Gastroesophageal sphincter (tissue), 4 donors: ENCODE results near the gene SHH. TPM values are rescaled to one million over a fixed set of nuclear protein-coding genes. Genes with fewer than 3 reads are reported as not detected.

Experiments used
- ATAC-seq: fragments of 150-250 bp; one replicate; pipeline ENCODE4 v1.9.1; 2016; ENCODE audit warnings: mild to moderate bottlenecking, moderate library complexity
- H3K27ac ChIP-seq, 4 donors: fragments of 200-600 bp; sonication (generic) in 3 of 4; 1 replicate in 3 of 4; 2 replicates in 1 of 4; pipeline ENCODE4 v1.5.1; 2016 to 2019
- H3K27me3 ChIP-seq: fragments of 200-600 bp; sonication (generic); one replicate; pipeline ENCODE4 v1.5.1; 2019
- H3K36me3 ChIP-seq, 2 donors: fragments of 200-600 bp; sonication (generic); one replicate each; pipeline ENCODE4 v1.5.1; 2019; ENCODE audit warnings: control low read depth in 1 of 2
- H3K4me1 ChIP-seq, 3 donors: fragments of 200-600 bp; sonication (generic); 1 replicate in 2 of 3; 2 replicates in 1 of 3; pipeline ENCODE4 v1.5.1; 2016 to 2019; ENCODE audit warnings: control low read depth in 2 of 3
- H3K4me3 ChIP-seq, 2 donors: fragments of 200-600 bp; sonication (generic); one replicate each; pipeline ENCODE4 v1.5.1; 2019; ENCODE audit warnings: mild to moderate bottlenecking in 1 of 2, moderate library complexity in 1 of 2
- H3K9me3 ChIP-seq, 3 donors: fragments of 200-600 bp; sonication (generic); one replicate each; pipeline ENCODE4 v1.5.1; 2017 to 2019; ENCODE audit warnings: control low read depth in 2 of 3
- CTCF ChIP-seq, 4 experiments: fragments of 200-600 bp in 2 of 4; fragments of 450-650 bp in 2 of 4; sonication (generic) in 1 of 4; IDR thresholded peaks; one replicate each; pipeline ENCODE4 v1.5.1; 2017 to 2019; ENCODE audit warnings: antibody characterized with exemption in 4 of 4, mild to moderate bottlenecking in 2 of 4, moderate library complexity in 2 of 4
- EP300 ChIP-seq: sonication (generic); formaldehyde crosslinking; IDR thresholded peaks from one replicate; pipeline ENCODE4 v1.6.1; 2017; ENCODE audit warnings: antibody characterized with exemption, mild to moderate bottlenecking
- POLR2A ChIP-seq, 2 donors: fragments of 450-650 bp; IDR thresholded peaks; one replicate each; pipeline ENCODE4 v1.6.1; 2017; ENCODE audit warnings: antibody characterized with exemption in 2 of 2, mild to moderate bottlenecking in 2 of 2, moderate library complexity in 1 of 2
- POLR2AphosphoS5 ChIP-seq: sonication (generic); formaldehyde crosslinking; IDR thresholded peaks from one replicate; pipeline ENCODE4 v1.6.1; 2017; ENCODE audit warnings: antibody characterized with exemption
- WGBS, 2 donors: methylation state at CpG; one replicate each; pipeline ENCODE4 v1.1.5; 2018; ENCODE audit warnings: low coverage in 1 of 2; 5-methylcytosine and 5-hydroxymethylcytosine counted together
- total RNA-seq, 4 donors: library from RNA; depleted of rRNA; stranded (reverse); fragments of >200 nt; gene quantifications; one replicate each; pipeline ENCODE4 v1.1.0, GENCODE V29; 2016

SHH gene
- total RNA-seq, 4 donors from 2014 or later = 0.08 TPM; not detected in 3

GRCh38 chr7:155786491-155786890 lies 25.8 kb downstream of the SHH start:
- peaks cover 0 to 12% (median 10%) of the 10 kb centered on the region in 3 donors for H3K4me1 ChIP-seq
- no peak overlapping the region for H3K27ac ChIP-seq
- H3K27me3 ChIP-seq = peaks cover 34% of the 10 kb centered on the region
- H3K9me3 ChIP-seq = no peaks in the 10 kb centered on the region
- ATAC-seq = no peak
- 89 to 93% methylated on average over 9 to 10 of the region's 10 CpGs for WGBS, 2 donors
- peaks cover 0 to 35% of the 10 kb centered on the region in 2 donors for H3K36me3 ChIP-seq
- TF ChIP-seq POLR2A (IDR thresholded peaks at IDR 0.05) = no peak
- no peak for TF ChIP-seq EP300
- no peak for TF ChIP-seq POLR2AphosphoS5
- TF ChIP-seq CTCF (IDR thresholded peaks at IDR 0.05) = no peak
- H3K4me3 ChIP-seq = no peak overlapping the region

- TF ChIP-seq EP300 = no peak
- no peak for TF ChIP-seq POLR2A (IDR thresholded peaks at IDR 0.05)
- TF ChIP-seq POLR2AphosphoS5 = no peak
- WGBS, 2 donors = 75 to 83% methylated on average over 5 to 10 of the region's 10 CpGs
- ATAC-seq = no peak
- Histone ChIP-seq H3K9me3 (no peaks in the 10 kb centered on the region), H3K4me3 (no peak overlapping the region), H3K27ac (no peak overlapping the region), H3K4me1 (peaks cover 0 to 12% (median 10%) of the 10 kb centered on the region in 3 donors), H3K36me3 (peaks cover 0 to 45% of the 10 kb centered on the region in 2 donors), H3K27me3 (peaks cover 29% of the 10 kb centered on the region)
Measured at GRCh38 chr7:155785536-155785935, 26.7 kb downstream of the SHH start.

- no peak overlapping the region for H3K4me3 ChIP-seq
- peaks cover 0 to 7% (median 7%) of the 10 kb centered on the region in 3 donors for H3K4me1 ChIP-seq
- H3K36me3 ChIP-seq = peaks cover 0 to 73% of the 10 kb centered on the region in 2 donors
- WGBS, 2 donors = 80 to 100% methylated on average over 2 of the region's 10 CpGs
- H3K9me3 ChIP-seq = no peaks in the 10 kb centered on the region
- TF ChIP-seq EP300 = no peak
- no peak for TF ChIP-seq CTCF (IDR thresholded peaks at IDR 0.05)
- TF ChIP-seq POLR2A (IDR thresholded peaks at IDR 0.05) = no peak
- TF ChIP-seq POLR2AphosphoS5 = no peak
- peaks cover 7% of the 10 kb centered on the region for H3K27me3 ChIP-seq
- no peak overlapping the region for H3K27ac ChIP-seq
- no peak for ATAC-seq
Measured at GRCh38 chr7:155782466-155782865, 29.8 kb downstream of the SHH start.

GRCh38 chr7:155781433-155781832 lies 30.8 kb downstream of the SHH start:
- H3K4me1 ChIP-seq = no peaks in the 10 kb centered on the region
- ATAC-seq = no peak
- H3K27ac ChIP-seq = no peak overlapping the region
- H3K9me3 ChIP-seq = no peaks in the 10 kb centered on the region
- H3K4me3 ChIP-seq = no peak overlapping the region
- H3K27me3 ChIP-seq = no peaks in the 10 kb centered on the region
- H3K36me3 ChIP-seq = peaks cover 0 to 83% of the 10 kb centered on the region in 2 donors
- TF ChIP-seq POLR2A (IDR thresholded peaks at IDR 0.05) (no peak), EP300 (no peak), CTCF (IDR thresholded peaks at IDR 0.05) (no peak), POLR2AphosphoS5 (no peak)
- WGBS, 2 donors = 87 to 94% methylated on average over 6 to 7 of the region's 20 CpGs

- WGBS, 2 donors = 98% methylated on average over 16 to 17 of the region's 24 CpGs
- TF ChIP-seq CTCF (IDR thresholded peaks at IDR 0.05) = no peak
- TF ChIP-seq EP300 = no peak
- no peak for TF ChIP-seq POLR2AphosphoS5
- no peak for TF ChIP-seq POLR2A (IDR thresholded peaks at IDR 0.05)
- Histone ChIP-seq H3K9me3 (no peaks in the 10 kb centered on the region), H3K36me3 (peaks cover 0 to 89% of the 10 kb centered on the region in 2 donors), H3K4me3 (no peak overlapping the region), H3K27ac (no peak overlapping the region), H3K27me3 (no peaks in the 10 kb centered on the region), H3K4me1 (no peaks in the 10 kb centered on the region)
- no peak for ATAC-seq
Measured at GRCh38 chr7:155780884-155781283, 31.4 kb downstream of the SHH start.
